Ovary (tissue), 3 donors: ENCODE results near the gene CHMP4A.

ENCODE experiments used
- POLR2A ChIP-seq: fragments of 450-650 bp; IDR thresholded peaks from one replicate; pipeline ENCODE4 v1.6.1; 2017; ENCODE audit warnings: antibody characterized with exemption, mild to moderate bottlenecking, moderate library complexity
- TF ChIP-seq, protein P1 (sequence below), 3 donors: fragments of 450-650 bp in 2 of 3; fragments of 200-600 bp in 1 of 3; IDR thresholded peaks; one replicate each; pipeline versions ENCODE4 v1.5.1 to v1.8.0; 2016 to 2022; ENCODE audit warnings: antibody characterized with exemption in 3 of 3, mild to moderate bottlenecking in 1 of 3
- donor health status: DM: no; HTN: no; CAD: no.

DNA sequence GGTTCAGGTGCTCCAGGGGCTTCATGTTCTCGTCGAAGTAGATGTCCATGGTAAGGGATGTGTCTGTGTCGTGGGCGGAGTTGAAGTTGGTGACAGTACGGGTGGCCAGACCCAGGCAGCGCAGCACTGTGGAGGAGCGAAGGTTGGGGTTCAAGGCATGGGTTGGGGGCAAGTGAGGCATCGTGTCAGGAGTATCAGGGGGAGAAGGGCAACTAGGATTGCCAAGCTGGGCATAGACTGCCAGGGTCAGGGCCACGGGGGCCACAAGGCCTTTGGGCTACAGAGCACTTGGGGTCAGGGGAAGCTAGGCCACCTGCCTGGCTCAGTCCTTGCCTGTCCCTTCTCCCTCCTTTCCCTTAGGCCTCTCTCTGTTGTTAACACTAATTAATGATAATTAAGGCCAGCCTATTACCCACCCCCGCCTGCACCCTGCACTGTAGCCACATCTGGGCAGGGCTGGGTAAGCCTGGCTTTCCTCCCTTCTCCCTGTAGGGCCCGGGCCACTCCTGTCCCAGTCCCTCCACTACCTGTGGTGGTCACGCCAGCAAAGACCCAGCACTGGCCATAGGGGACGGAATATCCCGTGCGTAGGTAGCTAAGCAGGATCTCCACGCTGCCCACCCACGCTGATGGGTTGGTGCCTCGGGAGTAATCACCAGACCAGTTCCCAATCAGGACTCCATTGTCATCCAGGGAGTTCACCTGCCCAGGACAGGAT lies 45.4 kb upstream of the CHMP4A start:
- TF ChIP-seq, protein P1, sequence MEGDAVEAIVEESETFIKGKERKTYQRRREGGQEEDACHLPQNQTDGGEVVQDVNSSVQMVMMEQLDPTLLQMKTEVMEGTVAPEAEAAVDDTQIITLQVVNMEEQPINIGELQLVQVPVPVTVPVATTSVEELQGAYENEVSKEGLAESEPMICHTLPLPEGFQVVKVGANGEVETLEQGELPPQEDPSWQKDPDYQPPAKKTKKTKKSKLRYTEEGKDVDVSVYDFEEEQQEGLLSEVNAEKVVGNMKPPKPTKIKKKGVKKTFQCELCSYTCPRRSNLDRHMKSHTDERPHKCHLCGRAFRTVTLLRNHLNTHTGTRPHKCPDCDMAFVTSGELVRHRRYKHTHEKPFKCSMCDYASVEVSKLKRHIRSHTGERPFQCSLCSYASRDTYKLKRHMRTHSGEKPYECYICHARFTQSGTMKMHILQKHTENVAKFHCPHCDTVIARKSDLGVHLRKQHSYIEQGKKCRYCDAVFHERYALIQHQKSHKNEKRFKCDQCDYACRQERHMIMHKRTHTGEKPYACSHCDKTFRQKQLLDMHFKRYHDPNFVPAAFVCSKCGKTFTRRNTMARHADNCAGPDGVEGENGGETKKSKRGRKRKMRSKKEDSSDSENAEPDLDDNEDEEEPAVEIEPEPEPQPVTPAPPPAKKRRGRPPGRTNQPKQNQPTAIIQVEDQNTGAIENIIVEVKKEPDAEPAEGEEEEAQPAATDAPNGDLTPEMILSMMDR (IDR thresholded peaks at IDR 0.05) = no peak
- TF ChIP-seq POLR2A = no peak
